Prostate gland (tissue), 2 donors: Measurements from ENCODE around the gene CTBS.
A peak's percentile ranks its signal among the peaks of the same experiment; 100 is the strongest.

Experiments used
- CTCF ChIP-seq, 4 experiments: fragments of 200-600 bp in 2 of 4; fragments of 450-650 bp in 2 of 4; sonication (generic) in 2 of 4; IDR thresholded peaks; 1 replicate in 3 of 4; 2 replicates in 1 of 4; pipeline ENCODE4 v1.5.1; 2016 to 2019; ENCODE audit warnings: antibody characterized with exemption in 4 of 4, mild to moderate bottlenecking in 2 of 4, moderate library complexity in 2 of 4
- POLR2A ChIP-seq: fragments of 450-650 bp; IDR thresholded peaks from one replicate; pipeline ENCODE4 v1.6.1; 2016; ENCODE audit warnings: antibody characterized with exemption, mild to moderate bottlenecking
- POLR2AphosphoS5 ChIP-seq: sonication (generic); formaldehyde crosslinking; IDR thresholded peaks from one replicate; pipeline ENCODE4 v1.6.1; 2017; ENCODE audit warnings: antibody characterized with exemption

GRCh38 chr1:84541679-84542078, 32.6 kb downstream of the CTBS start:
- TF ChIP-seq CTCF (IDR thresholded peaks at IDR 0.05): peak in 2 of 4 experiments; percentile 30 to 31
- no peak for TF ChIP-seq POLR2A
- no peak for TF ChIP-seq POLR2AphosphoS5
